ENCODE data around the gene PPEF1.
"Not testable (repeated sequence)": the region's sequence is repeated elsewhere in the genome, so short reads cannot be mapped to it uniquely, and the experiment has no call there.

GRCh38 chrX:18763106-18763505 lies 55.7 kb downstream of the PPEF1 start:
- not testable (repeated sequence) for TF ChIP-seq CTCF, EP300, POLR2A (IDR thresholded peaks at IDR 0.05)

All from gastroesophageal sphincter (tissue), 3 donors.